PC-3 (cell line): ENCODE results near the gene ERH.

Experiments used
- EZH2 ChIP-seq: fragments of 300-600 bp; sonication (generic); IDR thresholded peaks from one replicate; pipeline ENCODE4 v1.6.1; 2017; ENCODE audit warnings: antibody characterized with exemption, mild to moderate bottlenecking, low read length; ENCODE audit not compliant: unreplicated experiment
- EZH2phosphoT487 ChIP-seq: fragments of 300-600 bp; sonication (generic); IDR thresholded peaks from 2 replicates; pipeline ENCODE4 v1.6.1; 2018; ENCODE audit warnings: mild to moderate bottlenecking, antibody characterized with exemption, low read length, borderline replicate concordance
- TF ChIP-seq, protein P1 (sequence below): fragments of 300-600 bp; sonication (generic); conservative IDR thresholded peaks from 2 replicates; pipeline ENCODE4 v1.5.1; 2017; ENCODE audit warnings: antibody characterized with exemption, low read depth, mild to moderate bottlenecking, low read length

DNA sequence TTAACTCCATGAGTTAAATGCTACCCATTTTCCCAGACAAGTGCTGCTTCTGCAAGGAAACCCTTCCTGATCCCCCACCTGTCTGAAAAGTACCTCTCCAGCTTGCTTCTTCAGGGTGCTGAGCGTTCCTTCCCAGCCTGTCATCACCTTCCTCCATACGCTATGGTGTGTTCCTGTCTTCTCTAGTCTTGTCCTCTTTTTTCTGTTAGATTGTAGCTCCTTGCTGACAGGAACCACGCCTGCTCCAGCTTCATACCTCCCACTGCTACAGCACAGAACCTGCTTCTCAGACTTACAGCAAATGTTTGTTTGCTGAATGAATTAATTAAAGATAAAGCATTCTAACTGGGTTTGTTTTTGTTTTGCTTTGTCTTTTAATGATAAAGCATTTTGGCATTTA is 39.1 kb downstream of the ERH start:
- TF ChIP-seq, protein P1, sequence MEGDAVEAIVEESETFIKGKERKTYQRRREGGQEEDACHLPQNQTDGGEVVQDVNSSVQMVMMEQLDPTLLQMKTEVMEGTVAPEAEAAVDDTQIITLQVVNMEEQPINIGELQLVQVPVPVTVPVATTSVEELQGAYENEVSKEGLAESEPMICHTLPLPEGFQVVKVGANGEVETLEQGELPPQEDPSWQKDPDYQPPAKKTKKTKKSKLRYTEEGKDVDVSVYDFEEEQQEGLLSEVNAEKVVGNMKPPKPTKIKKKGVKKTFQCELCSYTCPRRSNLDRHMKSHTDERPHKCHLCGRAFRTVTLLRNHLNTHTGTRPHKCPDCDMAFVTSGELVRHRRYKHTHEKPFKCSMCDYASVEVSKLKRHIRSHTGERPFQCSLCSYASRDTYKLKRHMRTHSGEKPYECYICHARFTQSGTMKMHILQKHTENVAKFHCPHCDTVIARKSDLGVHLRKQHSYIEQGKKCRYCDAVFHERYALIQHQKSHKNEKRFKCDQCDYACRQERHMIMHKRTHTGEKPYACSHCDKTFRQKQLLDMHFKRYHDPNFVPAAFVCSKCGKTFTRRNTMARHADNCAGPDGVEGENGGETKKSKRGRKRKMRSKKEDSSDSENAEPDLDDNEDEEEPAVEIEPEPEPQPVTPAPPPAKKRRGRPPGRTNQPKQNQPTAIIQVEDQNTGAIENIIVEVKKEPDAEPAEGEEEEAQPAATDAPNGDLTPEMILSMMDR, result no peak
- no peak for TF ChIP-seq EZH2
- no peak for TF ChIP-seq EZH2phosphoT487
